Activated CD8-positive, alpha-beta memory T cell treated with anti-CD3 and anti-CD28 coated beads, Interleukin-2, amount 50 U/mL, for 48 hours (primary cell): ENCODE data around the gene PIP5K1C.
"Not testable (repeated sequence)": the region's sequence is repeated elsewhere in the genome, so short reads cannot be mapped to it uniquely, and the experiment has no call there.

Experiments
- DNase-seq: peaks from one replicate; pipeline ENCODE4 v3.0.0-alpha.2; 2020

PIP5K1C gene

GRCh38 chr19:3585301-3586126 is 114.8 kb downstream of the PIP5K1C start, which contains the start of gene GIPC3:
GIPC3 (plus strand) TSS chr19:3585478; CDS start chr19:3585598, 120 bp downstream.
- DNase-seq = no peak

GRCh38 chr19:3584036-3584802 is 116.0 kb downstream of the PIP5K1C start:
- not testable (repeated sequence) for DNase-seq

GRCh38 chr19:3581792-3582191 is 118.5 kb downstream of the PIP5K1C start:
- not testable (repeated sequence) for DNase-seq
